Head of caudate nucleus (tissue), 42 donors: ENCODE measurements around the gene CCDC63.
A peak's percentile ranks its signal among the peaks of the same experiment; 100 is the strongest.
"Not testable (repeated sequence)": the region's sequence is repeated elsewhere in the genome, so short reads cannot be mapped to it uniquely, and the experiment has no call there.

Source experiments
- DNase-seq, 42 donors: peaks; one replicate each; pipeline versions ENCODE4 v3.0.0 to v3.0.0-alpha.2; 2020 to 2021; ENCODE audit warnings: mixed read lengths in 7 of 42
- intact Hi-C: fragments of 100-400 bp; cut with DNase I; formaldehyde crosslinking; loops from one replicate; pipeline ENCODE4 v1.15.0; 2022

CCDC63 gene

DNA sequence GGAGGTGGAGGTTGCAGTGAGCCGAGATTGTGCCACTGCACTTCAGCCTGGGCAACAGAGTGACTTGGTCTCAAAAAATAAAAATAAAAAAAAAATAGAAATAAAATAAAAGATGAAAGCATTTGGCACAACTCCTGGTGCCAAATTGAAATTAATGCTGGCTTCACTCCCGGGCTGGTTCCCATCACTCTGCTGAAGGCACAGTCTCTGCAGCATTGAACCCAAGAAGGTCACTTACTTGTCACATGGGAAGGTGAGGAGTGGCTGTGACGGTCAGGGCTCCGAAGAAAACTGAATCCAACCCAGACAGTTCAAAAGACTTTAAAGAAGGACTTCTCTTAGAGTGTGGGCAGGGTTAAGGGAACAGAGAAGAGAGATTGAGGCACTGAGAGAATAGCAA, 10.5 kb upstream of the CCDC63 start:
- intact Hi-C loops, result no loop called here
- peak in 1 of 42 donors; percentile 16 for DNase-seq

DNA sequence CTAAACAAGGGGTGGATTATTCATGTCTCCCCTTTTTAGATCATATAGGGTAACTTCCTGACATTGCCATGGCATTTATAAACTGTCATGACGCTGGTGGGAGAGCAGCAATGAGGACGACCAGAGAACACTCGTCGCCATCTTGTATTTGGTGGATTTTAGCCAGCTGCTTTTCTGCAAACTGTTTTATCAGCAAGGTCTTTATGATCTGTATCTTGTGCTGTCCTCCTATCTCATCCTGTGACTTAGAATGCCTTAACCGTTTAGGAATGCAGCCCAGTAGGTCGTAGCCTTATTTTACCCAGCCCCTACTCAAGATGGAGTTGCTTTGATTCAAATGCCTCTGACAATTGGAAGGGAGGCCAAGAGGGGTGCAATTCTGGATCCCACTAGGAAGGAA, 5.8 kb upstream of the CCDC63 start:
- intact Hi-C loops, result no loop called here
- no peak for DNase-seq

GRCh38 chr12:110844131-110844530, 2.7 kb upstream of the CCDC63 start:
- no peak for DNase-seq
- intact Hi-C loops, result no loop called here

GRCh38 chr12:110844551-110845338, 2.0 kb upstream of the CCDC63 start:
- intact Hi-C loops, result no loop called here
- peak in 40 of 42 donors; percentile 5 to 85 (median 50) for DNase-seq

GRCh38 chr12:110845339-110845682, 1.5 kb upstream of the CCDC63 start:
- DNase-seq, result peak in 4 of 42 donors; percentile 22 to 41 (median 36)
- intact Hi-C loops, result no loop called here

DNA sequence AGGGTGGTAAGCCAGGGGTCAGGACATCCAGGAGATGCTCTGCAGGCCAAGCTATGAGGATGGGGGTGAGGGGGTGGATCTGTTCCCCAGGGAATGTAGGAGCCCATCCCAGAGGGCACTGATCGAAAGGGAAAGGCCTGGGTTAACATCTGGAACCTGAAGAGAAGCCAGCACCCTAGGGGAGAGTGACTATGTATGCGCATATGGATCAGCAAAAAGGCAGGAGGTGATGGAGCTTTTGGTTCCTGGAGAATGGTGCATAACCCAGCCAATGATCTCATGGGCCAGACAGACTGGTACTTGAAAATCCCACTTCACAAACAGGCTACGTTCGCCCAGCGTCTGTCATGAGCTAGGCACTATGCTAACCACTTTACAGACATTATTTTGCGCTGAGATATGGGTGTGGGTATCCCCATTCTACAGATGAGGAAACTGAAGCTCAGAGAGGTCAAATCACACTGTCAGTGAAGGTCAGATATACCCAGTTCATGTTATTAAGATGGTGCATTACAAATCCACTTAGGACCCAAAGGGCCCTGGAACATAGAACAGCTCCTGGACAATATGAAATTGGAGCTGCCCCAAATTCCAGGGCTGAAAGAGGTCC, 1.6 kb downstream of the CCDC63 start:
- intact Hi-C loops, result no loop called here
- DNase-seq, result no peak

DNA sequence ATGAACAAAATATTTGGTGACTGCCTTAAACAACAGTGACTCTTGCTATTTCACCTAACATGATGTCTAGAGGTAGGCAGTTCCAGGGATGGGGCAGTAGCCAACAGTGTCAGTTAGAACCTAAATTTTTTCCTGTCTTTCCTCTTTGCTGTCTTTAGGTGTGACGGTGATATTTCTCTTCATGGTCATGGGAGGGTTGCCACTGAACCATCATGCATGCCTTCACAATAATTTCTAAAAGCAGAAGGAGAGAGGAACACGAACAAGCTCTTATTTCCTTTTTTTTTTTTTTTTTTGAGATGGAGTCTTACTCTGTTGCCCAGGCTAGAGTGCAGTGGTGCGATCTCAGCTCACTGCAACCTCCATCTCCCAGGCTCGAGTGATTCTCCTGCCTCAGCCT, 2.4 kb downstream of the CCDC63 start:
- intact Hi-C loops, result no loop called here
- DNase-seq, result no peak

DNA sequence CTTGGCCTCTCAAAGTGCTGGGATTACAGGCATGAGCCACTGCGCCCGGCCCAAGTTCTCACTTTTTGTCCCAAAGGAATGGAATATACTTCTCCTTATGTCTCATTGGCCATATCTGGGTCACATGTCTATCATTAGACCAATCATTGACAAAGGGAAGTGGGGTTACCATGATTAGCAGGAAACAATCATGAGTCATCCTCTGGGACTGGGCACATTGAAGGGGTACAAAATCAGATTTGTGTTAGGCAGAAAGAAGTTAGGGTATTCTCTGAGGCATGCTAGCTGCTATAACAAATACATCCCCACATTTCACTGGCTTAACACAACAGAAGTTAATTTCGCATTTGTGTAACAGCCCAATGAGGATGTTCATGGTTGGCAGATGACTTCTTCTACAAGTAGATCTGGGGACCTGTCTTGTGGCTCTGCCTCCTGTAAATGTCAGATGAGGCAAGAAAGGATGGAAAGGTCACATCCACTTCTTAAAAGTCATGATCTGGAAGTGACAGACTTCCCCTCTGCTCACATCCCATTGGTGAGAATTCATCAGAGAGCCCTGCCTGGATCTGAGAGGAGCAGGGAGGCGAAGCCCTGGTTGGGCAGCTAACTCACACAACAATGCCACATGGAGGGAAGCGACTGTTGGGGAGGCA, 3.1 kb downstream of the CCDC63 start:
- intact Hi-C loops, result no loop called here
- no peak for DNase-seq

- no peak for DNase-seq
- intact Hi-C loops, result no loop called here
These were observed 4.0 kb downstream of the CCDC63 start for GRCh38 chr12:110850762-110851161.

- no peak for DNase-seq
- intact Hi-C loops, result no loop called here
These were observed 7.0 kb downstream of the CCDC63 start for GRCh38 chr12:110853836-110854235.

GRCh38 chr12:110856542-110856941, 9.8 kb downstream of the CCDC63 start:
- intact Hi-C loops, result no loop called here

GRCh38 chr12:110857528-110857927, 10.7 kb downstream of the CCDC63 start:
- intact Hi-C loops, result no loop called here
- DNase-seq, result no peak

More at GRCh38 chr12:110856542-110856941, 9.8 kb downstream of the CCDC63 start:
- no peak for DNase-seq

- intact Hi-C loops, DNase-seq: not testable (repeated sequence)
These were observed 11.2 kb downstream of the CCDC63 start for GRCh38 chr12:110857954-110858353.

DNA sequence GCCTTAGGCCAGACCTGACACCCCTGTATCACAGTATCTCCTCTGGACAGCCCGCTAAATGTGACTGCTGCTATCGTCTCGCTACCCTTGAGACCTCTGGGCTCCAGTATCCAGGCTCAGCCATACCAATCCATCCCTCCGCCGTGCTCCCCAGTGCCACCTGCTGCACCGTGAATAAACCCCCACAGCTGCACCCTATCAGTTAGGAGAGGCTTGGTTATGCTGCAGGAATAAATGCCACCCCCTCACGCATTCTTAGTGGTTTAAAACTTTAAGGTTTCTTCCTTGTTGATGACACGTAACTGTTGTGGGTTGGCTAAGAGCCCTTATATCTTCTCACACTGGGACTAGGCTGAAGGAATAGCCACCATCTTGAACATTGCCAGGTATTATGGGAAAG, 12.1 kb downstream of the CCDC63 start:
- DNase-seq, result peak in 2 of 42 donors; percentile 5 to 25
- intact Hi-C loops, result no loop called here

DNA sequence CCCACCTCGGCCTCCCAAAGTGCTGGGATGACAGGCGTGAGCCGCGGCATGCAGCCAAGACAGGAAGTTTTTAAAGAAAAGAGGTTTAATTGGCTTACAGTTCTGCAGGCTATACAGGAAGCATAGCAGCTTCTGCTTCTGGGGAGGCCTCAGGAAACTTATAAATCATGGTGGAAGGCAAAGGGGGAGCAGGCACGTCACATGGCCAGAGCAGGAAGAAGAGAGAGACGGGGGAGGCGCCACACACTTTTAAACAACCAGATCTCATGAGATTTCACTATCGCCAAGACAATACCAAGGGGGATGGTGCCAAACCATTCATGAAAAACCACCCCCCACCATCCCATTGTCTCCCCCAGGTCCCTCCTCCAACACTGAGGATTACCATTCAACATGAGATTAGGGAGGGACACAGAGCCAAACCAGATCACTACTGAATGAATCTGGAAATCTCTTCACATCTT, 14.1 kb downstream of the CCDC63 start:
- intact Hi-C loops, result no loop called here
- DNase-seq, result no peak

GRCh38 chr12:110861729-110862128, 14.9 kb downstream of the CCDC63 start:
- intact Hi-C loops, result no loop called here
- no peak for DNase-seq

DNA sequence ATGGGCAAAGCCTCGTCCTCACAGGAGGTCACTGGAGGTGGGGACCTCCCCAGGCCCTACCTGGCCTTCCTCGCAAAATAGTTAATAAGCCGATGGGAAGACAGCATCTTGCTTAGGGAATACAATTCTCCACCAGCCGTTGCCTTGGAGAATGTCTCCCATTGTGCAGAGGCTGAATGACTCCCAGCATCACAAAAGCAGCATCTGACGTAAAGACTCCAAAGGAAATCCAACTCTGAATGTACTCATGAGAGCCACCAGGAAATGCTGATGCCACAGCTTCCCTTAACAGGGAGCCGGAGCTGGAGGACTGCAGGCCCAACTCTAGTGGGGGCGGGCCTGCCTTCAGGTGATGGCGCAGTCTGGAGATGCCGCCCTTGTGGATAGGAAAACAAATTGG, 15.5 kb downstream of the CCDC63 start:
- intact Hi-C loops, result no loop called here
- no peak for DNase-seq

DNA sequence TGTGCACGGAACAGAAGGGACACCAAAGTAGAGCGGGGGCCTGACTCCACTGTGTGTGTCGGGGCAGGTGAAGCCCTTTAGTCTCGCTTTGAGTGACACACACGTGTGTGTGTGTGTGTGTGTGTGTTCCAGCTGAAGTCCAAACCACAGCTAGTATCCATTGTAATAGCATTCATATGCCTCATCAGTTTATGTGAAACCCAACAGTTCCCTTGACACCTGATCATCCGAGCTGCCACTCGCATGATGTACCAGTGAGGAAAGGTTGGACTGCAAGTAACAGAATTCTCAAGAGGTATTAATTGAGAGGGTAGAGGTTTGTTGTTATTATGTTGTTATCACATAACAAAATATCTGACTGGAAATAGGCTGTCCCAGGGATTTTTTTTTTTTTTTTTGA, 16.4 kb downstream of the CCDC63 start:
- DNase-seq, result no peak
- intact Hi-C loops, result no loop called here

- intact Hi-C loops, result no loop called here
These were observed 18.7 kb downstream of the CCDC63 start for GRCh38 chr12:110865521-110865920.

DNA sequence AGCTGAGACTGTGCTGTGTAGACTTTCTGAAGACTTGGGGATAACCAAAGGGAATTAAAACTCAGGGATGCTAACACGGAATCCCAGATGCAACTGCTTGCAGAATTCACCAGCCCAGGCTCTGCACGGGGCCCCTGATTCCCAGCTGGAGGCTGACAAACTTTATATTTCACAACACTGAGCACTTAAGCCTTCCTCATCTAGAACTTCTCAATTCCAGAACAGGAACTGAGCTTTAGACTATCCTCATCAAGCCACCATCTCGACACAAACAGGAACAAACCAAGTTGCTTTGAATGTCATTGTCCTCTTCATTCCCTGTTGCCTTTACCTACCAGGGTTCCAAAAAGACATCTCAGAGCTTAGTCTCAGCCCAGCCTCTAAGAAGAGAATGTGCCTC, 22.2 kb downstream of the CCDC63 start:
- intact Hi-C loops, result no loop called here
- DNase-seq, result no peak

More at GRCh38 chr12:110865521-110865920, 18.7 kb downstream of the CCDC63 start:
- no peak for DNase-seq
